Middle frontal gyrus (tissue), 1 donor: ENCODE results near the gene ALKBH6.

Experiments
- DNase-seq: peaks from one replicate; pipeline ENCODE4 v3.0.0-alpha.2; 2015; ENCODE audit warnings: low spot score; ENCODE audit errors: extremely low spot score

ALKBH6 gene

GRCh38 chr19:36030264-36031148 is 16.5 kb upstream of the ALKBH6 start:
- no peak for DNase-seq

DNA sequence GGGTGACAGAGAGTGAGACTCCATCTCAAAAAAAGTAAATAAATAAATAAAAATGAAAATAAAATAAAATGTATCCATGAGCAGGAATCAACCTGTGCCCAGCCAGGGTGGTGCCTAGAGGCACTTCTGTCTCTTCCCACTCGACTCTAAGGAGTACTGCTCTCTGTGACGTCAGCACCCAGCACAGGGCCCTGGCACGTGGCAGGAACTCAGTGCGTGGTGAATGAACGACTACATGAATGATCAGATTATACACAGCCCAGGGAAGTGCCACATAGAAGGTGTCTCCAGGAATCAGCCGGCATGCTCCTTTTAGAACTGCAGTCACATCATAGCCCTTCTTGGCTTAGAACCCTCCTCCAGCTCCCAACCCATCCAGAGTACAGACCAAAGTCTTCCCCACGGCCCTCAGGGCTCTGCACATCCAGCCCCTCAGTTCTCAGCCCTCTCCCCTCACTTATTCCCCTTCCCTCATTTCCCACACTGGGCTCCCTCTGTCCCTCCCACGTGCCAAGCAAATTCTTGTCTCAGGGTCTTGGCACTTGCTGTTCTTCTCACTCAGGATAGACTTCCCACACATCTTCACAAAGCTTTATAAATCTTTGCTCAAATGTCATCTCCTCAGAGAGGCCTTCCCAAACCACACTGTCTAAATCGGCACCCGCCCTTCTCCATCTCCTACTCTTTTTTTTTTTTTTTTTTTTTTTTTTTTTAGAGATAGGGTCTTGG is 14.5 kb upstream of the ALKBH6 start:
- DNase-seq: peak; percentile 50

GRCh38 chr19:36027696-36028095 is 13.7 kb upstream of the ALKBH6 start:
- DNase-seq: no peak

DNA sequence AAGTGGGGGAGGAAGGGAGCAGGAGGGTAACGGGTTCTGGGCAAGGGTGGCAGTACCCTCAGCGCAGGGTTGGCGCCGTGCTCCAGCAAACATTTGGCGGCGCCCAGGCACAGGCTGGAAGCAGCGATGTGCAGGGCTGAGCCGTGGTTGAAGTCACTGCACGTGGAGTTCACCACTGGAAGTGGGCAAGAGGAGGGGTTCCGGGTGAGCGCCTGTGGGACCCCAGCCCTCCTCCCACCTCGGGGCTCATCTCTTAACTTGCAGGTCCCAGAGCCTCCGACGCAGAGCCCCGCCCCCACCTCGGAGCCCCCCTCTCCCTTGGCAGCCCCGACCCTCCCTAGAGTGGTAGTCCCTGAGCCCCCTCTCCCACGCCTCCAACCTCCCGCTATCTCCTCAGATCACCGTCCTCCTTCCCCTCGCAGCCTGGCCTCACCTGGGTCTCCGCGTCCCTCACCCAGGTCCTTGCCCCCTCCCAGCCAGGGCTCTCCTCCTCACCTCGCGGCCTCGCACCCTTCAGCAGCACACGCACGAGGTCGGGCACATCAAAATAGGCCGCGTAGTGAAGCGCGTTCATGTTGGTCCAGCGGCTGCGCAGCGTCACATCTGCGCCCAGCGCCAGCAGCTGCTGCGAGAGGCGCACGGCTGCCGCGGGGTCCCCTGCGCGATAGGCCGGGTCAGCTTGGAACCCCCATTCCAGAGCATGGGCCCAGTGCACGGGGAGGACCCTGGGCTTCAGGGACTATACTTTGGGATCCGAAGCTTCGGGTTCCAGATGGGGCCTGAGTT is 12.3 kb upstream of the ALKBH6 start:
- DNase-seq: no peak

GRCh38 chr19:36025541-36025940 is 11.5 kb upstream of the ALKBH6 start:
- no peak for DNase-seq

DNA sequence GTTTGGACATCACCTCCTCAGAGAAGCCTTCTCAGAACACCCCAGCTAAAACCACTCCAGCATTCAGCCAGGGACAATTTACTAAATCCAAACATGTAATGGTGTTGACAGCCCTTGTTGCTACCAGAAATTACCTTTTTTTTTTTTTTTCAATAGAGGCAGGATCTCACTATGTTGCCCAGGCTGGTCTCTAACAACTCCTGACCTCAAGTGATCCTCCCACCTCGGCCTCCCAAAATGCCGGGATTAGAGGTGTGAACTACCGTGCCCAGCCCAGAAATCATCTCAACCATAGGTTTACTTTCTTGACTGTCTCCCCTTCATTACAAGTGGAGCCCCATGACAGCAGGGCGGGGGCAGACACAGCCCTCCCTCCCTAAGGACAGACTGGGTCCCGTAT is 9.4 kb upstream of the ALKBH6 start:
- DNase-seq: no peak

DNA sequence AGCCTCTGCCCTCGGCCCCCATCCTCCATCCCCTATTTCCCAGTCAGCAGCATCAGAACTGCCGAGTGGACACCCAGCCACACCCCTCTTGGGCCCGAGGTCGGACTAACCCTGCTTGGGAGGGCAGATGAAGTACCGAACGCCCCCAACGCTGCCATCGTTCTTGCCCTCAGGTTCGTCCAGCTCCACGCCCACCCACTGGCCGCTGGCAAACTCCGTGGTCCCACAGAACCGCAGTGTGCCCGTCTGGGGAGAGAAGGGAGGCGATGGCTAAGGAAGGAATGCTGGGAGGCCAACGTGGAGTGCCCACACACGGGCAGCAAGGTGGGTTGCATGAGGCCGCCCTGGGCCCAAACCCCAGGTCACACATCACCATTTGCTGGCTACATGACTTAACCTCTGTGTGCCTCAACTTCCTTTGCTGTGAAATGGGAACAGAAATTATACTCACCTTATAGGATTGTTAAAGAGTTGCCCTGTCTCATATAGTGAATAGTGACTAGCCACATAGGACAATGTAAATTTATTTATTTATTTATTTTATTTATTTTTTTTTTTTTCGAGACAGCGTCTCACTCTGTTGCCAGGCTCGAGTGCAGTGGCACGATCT is 5.2 kb upstream of the ALKBH6 start:
- DNase-seq: no peak

GRCh38 chr19:36013280-36014011 is 567 bp downstream of the ALKBH6 start:
- DNase-seq: no peak

DNA sequence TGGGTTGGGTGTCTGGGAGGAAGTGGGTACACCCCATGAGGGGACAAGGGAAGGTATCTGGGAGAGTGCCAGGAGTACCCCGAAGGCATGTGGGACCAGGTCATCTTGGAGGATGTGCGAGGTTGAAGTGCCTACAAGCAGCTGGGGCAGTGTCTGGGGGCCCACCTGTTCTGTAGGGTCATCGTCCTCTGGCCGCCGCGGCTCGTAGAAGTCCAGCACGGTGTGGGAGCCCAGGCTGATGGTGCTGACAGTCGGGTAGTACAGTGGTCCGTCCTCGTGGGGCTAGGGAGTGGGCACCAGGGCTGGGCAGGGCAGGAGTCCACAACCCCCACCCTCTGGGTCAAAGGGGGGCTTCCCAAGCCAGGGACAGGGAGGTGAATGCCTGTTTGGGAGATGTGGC is 3.6 kb downstream of the ALKBH6 start:
- DNase-seq: no peak

DNA sequence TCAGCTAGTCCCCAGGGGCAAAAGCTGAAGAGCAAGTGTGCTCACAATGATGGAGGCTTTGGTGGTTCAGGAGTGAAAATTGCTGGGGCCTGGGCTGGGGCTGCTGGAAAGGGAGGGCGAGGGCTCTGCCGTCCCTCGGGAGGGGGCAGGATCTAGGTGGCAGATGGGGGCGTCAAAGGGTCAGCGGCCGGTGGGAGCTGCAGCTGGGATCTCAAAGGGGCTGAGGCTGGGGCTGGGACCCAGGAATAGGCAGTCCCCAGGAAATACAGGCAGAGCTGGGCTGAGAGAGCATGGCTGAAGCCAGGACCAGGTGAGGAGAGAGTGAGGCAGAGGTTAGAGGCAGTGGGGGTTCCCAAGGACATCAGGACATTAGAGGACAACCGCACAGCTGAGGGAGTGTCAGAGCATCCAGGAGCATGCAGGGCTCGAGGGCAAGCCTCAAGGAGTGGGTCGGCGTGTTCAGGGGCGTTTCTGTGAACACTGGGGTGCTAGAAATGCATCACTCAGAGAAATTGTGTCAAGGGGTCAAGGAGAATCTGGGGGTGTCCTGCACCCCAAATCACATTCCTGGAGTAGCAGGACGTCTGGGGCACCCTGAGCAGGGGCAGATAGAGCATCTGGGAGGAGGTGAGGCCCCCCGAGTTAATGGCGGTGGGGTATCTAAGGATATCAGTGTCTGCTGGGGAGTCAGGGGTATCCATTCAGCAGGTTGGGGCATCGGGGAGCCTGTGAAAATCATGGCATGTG is 4.2 kb downstream of the ALKBH6 start:
- no peak for DNase-seq

DNA sequence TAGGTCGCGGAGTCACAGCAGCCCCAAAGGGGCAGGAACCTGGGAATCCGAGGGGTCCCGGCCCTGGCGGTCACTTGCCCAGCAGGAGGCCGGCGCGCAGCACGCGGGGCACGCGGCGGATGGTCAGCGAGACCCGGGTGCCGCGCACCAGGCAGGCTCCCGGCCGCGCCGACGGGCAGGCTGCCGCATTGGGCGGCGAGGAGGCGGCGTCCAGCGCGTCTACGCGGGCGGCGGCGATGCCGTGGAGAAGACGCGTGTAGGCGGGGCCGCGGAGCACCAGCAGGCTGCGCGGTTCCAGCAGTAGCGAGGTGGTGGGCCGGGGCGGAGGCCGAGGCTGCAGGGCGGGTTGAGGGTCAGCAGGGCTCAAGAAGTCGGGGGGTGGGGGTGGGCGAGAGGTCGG is 4.8 kb downstream of the ALKBH6 start:
- DNase-seq: no peak

- DNase-seq: no peak
Observed at GRCh38 chr19:36008336-36008978, 5.6 kb downstream of the ALKBH6 start, which contains the start of gene SYNE4. SYNE4 (minus strand) TSS chr19:36008813; CDS start chr19:36008681, 132 bp downstream.

DNA sequence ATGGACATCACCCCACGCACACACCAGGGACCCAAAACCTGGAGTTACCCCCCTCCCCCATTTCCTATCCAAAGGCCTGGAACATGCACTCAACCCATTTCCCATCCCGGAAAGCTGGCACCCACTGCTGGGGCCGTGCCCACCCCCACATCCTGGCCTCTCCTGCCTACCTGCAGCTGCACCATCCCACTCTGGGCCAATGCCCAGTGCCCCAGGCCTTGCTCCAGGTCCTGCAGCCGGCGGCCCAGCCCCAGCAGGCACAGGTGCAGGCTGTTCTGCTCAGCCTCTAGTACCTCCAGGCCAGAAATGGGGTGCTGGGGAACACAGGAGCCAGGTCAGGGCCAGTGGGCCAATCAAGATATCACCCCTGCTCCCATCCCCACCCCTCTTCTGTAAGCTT is 7.1 kb downstream of the ALKBH6 start:
- no peak for DNase-seq

DNA sequence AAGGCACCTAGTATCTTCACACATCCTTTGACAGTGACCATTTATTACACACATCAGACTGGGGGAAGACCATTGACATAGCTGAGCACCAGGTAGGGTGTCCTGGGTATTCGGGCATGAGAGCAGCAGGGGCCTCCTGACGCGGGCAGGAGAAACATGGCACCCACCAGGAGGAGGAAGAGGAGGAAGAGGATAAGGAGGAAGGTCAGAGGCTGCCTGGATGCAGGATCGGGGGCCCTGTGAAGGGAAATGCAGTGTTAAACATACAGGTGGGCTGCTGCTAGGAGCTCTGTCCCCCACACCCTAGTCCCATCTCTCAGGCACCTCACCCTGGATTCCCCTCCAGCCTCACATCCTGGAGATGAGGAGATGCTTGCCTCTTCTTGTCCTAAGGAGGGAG is 10.7 kb downstream of the ALKBH6 start:
- no peak for DNase-seq

DNA sequence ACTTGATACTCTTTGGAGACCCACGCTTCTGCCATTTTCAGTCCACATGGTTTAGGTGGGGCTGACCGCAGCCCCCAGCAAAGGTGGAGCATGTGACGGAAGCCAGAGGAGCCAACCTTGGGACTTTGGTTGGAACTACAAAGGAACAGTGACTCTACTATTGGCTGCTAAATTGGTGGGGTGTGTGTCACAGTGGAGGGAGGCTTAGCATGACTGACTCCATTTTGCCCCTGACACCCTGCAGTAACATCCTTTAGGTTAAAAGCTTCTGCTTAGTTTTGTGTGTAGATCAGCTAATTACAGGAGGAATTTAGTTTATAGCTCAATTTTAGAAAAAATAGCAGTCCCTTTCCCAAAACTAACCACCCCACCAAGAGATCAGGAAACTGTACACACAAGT is 12.4 kb downstream of the ALKBH6 start:
- DNase-seq: no peak

DNA sequence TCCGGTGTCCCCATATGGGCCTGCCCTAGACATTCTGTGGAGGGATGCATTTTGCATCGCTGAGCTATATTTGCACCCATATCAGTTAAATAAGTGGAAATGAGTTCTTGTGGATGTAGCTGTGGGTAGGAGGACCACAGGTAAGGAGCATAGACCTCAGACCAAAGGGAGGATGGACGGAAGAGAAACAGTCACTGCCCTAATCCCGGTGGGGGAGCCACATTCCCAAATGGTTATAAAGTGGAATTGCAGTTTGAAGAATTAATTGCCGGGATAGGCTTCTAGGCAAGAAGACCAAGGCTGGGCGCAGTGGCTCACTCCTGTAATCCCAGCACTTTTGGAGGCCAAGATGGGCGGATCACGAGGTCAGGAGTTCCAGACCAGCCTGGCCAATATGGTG is 17.2 kb downstream of the ALKBH6 start:
- DNase-seq: no peak

DNA sequence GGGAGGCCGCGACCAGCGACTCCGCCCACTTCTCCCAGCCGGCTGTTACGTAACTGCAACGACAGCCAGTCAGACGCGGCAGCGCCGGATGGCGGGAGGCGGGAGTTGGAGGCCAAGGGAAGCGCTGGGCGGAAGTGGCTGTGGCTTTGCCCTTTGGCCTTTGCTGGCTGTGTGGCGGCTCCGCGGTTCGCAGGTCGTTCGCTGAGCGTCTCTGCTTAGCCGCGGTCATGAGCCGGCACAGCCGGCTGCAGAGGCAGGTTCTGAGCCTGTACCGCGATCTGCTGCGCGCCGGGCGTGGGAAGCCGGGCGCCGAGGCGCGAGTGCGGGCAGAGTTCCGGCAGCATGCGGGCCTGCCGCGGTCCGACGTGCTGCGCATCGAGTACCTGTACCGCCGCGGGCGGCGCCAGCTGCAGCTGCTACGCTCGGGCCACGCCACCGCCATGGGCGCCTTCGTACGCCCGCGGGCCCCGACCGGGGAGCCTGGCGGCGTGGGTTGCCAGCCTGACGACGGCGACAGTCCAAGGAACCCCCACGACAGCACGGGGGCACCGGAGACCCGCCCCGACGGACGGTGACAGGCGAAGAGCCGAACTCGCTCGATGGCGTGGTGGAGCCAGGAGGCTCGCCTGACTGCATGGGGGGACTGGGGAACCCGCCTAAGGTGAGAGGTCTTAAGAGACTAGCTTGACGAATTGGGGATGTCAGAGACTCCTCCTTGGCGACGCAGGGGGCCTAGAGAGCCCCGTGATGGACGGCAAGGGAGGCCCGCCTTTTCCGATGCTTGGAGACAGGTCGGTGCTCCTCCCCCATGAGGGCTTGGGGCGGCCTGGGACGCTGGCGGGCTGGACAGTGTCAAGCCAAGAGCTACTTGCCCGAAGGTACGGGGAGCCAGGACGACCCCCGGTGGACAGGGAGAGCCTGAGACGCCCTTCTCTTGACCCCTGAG is 18.7 kb downstream of the ALKBH6 start, which contains the start of gene SDHAF1:
SDHAF1 (plus strand) TSS at position 141 of the 946 bp plus-strand sequence; CDS start at position 228, 87 bp downstream.
- peak; percentile 93 for DNase-seq

DNA sequence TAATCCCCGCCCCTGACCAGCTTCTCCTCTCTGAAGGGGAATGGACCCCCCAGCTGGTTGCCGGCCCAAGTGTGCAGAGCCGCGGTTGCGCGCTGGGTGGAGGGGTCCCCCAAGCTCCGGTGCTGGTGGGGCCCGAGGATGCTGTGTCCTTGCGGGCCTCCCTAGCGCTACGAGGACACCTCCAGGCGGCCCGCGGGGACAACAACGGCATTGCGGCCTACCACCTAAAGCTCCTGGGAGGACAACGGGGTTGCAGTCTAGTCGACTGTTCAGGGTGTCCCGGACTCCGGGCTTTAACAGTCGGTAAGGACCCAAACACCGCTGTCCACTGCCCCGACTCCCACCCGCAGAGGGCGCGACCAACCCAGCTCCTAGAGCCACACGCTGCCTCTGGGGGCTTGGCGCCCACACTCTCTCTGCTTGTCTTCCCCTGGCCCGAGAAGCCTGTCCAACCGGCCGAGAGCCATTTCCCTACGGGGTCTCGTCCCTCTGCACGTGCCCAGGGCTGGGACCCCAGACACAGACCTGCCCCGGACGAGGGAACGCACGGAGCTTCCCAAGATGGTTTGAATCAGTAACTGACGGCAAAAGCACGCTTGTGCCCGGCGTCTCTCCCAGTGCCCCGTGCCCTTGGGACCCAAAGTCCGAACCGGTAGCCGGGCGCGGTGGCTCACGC is 20.0 kb downstream of the ALKBH6 start:
- no peak for DNase-seq
